Measurements from ENCODE around the gene TMEM63C.

TMEM63C gene

GRCh38 chr14:77199590-77199989 is 18.0 kb downstream of the TMEM63C start:
- FAIRE-seq = no peak

DNA sequence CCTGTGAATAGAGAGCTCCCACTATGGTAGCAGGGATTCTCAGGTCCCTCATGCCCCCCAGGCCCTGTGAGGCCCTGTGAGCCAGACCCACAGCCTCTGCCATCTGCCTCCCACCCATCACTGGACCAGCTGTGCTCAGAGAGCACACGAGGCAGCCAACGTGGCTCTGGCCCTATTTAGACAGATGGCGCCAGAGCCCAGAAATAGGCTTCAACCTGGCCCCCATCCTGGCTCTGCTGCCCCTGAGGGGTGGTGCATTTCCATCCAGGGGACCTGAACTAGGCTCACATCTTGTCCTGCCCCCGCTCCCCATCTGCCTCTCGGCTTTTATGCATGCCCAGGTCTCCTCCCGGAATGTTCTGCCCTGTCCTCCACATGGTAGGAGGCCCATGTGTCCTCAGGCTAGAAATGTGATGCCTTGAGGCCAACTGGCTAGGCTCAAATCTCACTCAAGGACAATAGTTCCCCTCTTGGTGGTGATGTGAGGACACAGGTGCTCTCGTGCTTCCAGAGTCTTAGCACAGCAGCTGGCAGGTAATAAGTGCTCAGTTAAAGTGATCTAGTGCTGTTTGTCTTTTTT is 18.9 kb downstream of the TMEM63C start:
- FAIRE-seq = no peak

- FAIRE-seq = no peak
Observed at GRCh38 chr14:77201696-77202095, 20.1 kb downstream of the TMEM63C start.

GRCh38 chr14:77203611-77204458 is 22.2 kb downstream of the TMEM63C start:
- FAIRE-seq = no peak

GRCh38 chr14:77204459-77204771 is 22.8 kb downstream of the TMEM63C start:
- FAIRE-seq = no peak

GRCh38 chr14:77204907-77205306 is 23.3 kb downstream of the TMEM63C start:
- FAIRE-seq = no peak

GRCh38 chr14:77205566-77205965 is 24.0 kb downstream of the TMEM63C start:
- no peak for FAIRE-seq

DNA sequence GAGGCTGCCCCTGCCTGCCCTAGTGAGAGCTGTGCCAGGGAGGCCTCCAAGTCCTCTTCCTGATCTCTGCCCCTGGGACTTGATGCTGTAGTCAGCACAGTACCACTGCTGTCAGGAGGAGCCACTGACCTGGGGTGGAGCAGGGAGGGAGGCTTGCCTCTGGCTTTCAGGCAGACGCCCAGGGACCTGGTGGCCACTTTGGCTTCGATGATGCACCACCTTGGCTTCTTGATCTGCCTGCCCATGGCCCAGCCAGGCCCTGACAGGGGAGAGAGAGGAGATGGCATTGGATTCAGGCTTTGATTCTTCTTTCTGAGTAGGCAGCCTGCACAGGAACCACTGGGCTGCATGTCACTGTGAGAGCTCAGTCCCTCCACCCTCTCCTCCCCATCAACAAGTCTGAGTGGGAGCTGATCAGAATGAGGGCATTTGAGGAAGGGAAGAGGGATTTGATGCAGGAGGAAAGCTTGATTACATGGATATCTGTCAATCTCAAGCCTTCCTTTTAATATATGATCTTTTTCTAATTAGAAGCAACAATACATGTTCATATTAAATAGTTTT is 24.7 kb downstream of the TMEM63C start:
- no peak for FAIRE-seq

GRCh38 chr14:77206877-77207389 is 25.3 kb downstream of the TMEM63C start:
- FAIRE-seq = no peak

GRCh38 chr14:77208291-77208978 is 26.8 kb downstream of the TMEM63C start:
- FAIRE-seq = no peak

- FAIRE-seq = no peak
Observed at GRCh38 chr14:77208979-77209318, 27.4 kb downstream of the TMEM63C start.

GRCh38 chr14:77212097-77212870 is 30.7 kb downstream of the TMEM63C start:
- FAIRE-seq = no peak

GRCh38 chr14:77212943-77213678 is 31.5 kb downstream of the TMEM63C start:
- peak; percentile 19 for FAIRE-seq

DNA sequence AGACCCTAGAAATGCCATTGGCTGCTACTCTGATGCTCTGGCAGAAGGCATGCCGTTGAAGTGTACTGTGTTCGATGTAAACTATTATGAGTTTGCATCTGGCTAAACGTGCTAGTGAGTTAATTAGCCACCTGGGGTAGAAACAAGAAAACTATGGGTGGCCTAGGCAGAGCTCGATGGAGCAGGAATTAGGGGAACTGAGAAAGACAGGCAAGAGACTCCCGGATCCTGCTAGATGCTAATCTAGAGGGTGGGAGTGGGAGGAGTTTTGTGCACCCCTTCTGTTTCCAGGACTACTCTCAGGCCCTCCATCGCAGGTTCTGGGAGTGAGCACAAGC is 32.0 kb downstream of the TMEM63C start:
- no peak for FAIRE-seq

DNA sequence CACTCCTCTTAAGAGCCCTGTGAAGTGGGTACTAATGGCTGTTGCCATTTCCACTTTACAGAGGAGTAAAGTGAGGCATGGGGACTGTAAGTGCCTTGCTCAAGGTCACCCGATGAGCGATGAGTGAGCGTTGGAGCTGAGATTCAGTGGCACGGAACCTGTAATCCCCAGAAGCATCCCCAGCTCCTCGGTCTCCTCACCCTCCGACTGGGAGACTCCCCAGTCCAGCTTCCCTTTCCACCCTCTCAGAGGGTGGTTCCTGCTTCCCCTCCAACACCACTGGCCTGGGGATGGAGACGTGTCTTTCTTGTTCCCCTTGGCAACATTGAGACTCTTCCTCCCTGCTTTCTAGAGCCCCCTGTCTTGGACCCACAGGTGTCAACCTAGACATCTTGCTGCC is 32.6 kb downstream of the TMEM63C start:
- no peak for FAIRE-seq

GRCh38 chr14:77217551-77217950 is 36.0 kb downstream of the TMEM63C start:
- FAIRE-seq = no peak

- FAIRE-seq = no peak
Observed at GRCh38 chr14:77219591-77219990, 38.0 kb downstream of the TMEM63C start.

DNA sequence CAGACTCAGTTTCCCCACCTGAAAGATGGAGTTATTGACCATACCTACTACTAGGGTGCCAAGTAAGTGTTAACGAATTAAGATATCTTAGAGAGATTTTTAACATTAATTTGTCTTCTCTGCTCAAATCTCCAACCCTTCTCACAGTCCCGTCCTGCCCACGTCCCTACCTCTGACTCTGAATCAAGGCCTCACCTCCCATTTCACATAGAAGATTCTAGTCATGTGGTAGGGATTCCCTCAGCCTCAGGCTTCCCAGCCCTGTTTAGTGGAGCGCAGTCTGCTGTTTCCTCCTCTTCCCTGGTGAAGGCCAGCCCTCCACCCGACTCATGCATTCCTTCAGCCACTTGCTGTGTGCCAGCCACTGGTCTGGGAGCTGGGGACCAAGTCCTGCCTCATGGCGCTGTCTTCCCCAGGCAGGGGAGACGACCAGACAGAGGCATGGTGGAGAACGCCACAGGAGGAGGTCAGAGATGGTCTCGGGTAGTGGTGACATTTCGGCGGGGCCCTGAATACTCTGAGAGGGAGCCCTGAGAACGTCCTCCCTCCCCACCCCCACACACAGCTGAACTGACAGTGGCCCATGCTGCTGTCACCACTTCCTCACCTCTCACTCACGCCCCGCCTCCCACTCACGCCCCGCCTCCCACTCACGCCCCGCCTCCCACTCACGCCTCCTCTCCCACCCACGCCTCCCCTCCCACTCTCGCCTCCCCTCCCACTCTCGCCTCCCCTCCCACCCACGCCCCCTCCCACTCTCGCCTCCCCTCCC is 38.8 kb downstream of the TMEM63C start:
- FAIRE-seq = no peak

DNA sequence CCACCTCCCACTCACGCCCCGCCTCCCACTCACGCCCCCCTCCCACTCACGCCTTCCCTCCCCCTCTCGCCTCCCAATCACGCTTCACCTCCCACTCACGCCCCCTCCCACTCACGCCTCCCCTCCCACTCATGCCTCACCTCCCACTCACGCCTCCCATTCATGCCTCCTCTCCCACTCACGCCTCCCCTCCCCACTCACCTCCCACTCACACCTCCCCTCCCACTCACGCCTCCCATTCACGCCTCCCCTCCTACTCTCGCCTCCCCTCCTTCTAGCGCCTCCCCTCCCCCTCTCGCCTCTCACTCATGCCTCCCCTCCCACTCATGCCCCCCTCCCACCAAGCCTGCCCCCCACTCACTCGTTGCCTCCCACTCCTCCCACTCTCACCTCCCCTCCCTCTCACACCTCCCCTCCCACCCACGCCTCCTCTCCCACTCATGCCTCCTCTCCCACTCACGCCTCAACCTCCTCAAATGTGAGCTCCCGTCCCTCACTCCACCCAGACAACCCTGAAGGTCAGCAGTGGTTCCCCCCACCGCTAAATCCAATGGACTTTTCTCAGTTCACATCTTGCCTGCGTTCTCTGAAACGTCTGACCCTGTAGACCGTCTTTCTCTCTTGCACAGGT is 39.8 kb downstream of the TMEM63C start:
- FAIRE-seq = no peak

GRCh38 chr14:77222546-77223225 is 41.1 kb downstream of the TMEM63C start:
- no peak for FAIRE-seq

Data from G401.6 (cell line).